Keratinocyte (primary cell): Measurements from ENCODE around the gene SMG7.

Experiments used
- CTCF ChIP-seq, 3 experiments: IDR thresholded peaks in 1 of 3; conservative IDR thresholded peaks in 1 of 3; optimal IDR thresholded peaks in 1 of 3; 2 replicates in 2 of 3; 3 replicates in 1 of 3; pipeline versions ENCODE3 to v1.5.1; 2011; ENCODE audit warnings: low read length in 3 of 3, mild to moderate bottlenecking in 3 of 3, moderate library complexity in 2 of 3, control low read depth in 1 of 3, inconsistent platforms in 1 of 3; ENCODE audit not compliant: insufficient read depth in 2 of 3; ENCODE audit errors: extremely low read depth in 1 of 3
- EZH2 ChIP-seq: IDR thresholded peaks from one replicate; pipeline ENCODE4 v1.6.1; 2012; ENCODE audit warnings: inconsistent platforms, mild to moderate bottlenecking, low read length, moderate library complexity

- TF ChIP-seq CTCF (optimal IDR thresholded peaks at IDR 0.05 in 1 of 3, IDR thresholded peaks at IDR 0.05 in 1 of 3, conservative IDR thresholded peaks at IDR 0.05 in 1 of 3; ENCODE audit: extremely low read depth in 1 of 3, insufficient read depth in 2 of 3, low read length in 3 of 3) (no peak), EZH2 (no peak)
Measured at GRCh38 chr1:183460596-183460995, 11.7 kb upstream of the SMG7 start.
